ENCODE results near the gene VAMP7.
"Not testable (repeated sequence)": the region's sequence is repeated elsewhere in the genome, so short reads cannot be mapped to it uniquely, and the experiment has no call there.

VAMP7 gene, protein sequence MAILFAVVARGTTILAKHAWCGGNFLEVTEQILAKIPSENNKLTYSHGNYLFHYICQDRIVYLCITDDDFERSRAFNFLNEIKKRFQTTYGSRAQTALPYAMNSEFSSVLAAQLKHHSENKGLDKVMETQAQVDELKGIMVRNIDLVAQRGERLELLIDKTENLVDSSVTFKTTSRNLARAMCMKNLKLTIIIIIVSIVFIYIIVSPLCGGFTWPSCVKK

DNA sequence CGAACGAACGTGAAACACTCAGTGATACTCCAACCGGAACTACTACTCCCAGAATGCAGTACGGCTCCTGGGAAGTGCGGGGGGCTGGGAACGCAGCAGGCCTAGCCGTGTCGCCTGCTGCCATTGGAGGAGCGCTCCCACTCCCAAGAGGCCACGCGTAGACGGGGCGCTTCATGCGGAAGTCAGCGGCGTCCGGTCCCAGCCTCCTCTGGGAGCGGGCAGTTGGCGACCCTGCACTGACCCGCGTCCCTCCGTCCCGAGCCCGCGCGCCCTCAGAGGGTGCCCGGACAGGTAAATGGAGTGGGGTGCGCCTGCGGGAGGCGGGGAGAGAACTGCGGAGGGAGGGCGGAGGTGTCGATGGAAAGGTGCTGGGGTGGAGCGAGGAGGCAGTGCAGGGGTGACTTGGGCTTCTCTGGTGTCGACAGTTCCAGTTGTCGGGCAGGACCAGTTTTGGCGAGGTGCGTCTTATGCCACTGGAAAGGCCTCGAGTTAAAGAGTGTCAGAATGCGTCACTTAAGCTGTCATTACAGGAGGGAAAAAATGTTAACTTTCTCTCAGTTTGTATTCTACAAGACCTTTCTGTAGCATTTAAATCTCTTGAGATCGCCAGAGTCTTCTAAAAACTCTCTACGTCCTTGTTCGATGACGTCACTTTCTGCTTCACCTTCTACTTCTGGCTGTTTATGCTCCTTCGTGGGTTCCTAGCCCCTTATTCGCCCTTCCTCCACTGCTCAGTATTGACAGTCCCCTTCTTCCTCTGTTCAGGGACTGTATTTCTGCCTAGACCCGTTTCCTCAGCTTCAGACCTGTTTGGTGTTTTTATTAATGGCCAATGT lies at the start of gene VAMP7:
VAMP7 (plus strand) TSS at position 188 of the 836 bp plus-strand sequence. CDS start 8,122 bp downstream, outside the sequence.
- TF ChIP-seq, protein P1, sequence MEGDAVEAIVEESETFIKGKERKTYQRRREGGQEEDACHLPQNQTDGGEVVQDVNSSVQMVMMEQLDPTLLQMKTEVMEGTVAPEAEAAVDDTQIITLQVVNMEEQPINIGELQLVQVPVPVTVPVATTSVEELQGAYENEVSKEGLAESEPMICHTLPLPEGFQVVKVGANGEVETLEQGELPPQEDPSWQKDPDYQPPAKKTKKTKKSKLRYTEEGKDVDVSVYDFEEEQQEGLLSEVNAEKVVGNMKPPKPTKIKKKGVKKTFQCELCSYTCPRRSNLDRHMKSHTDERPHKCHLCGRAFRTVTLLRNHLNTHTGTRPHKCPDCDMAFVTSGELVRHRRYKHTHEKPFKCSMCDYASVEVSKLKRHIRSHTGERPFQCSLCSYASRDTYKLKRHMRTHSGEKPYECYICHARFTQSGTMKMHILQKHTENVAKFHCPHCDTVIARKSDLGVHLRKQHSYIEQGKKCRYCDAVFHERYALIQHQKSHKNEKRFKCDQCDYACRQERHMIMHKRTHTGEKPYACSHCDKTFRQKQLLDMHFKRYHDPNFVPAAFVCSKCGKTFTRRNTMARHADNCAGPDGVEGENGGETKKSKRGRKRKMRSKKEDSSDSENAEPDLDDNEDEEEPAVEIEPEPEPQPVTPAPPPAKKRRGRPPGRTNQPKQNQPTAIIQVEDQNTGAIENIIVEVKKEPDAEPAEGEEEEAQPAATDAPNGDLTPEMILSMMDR (conservative IDR thresholded peaks at IDR 0.05): no peak
- peak within 1 kb of the TSS; percentile 50 for H3K27ac ChIP-seq

DNA sequence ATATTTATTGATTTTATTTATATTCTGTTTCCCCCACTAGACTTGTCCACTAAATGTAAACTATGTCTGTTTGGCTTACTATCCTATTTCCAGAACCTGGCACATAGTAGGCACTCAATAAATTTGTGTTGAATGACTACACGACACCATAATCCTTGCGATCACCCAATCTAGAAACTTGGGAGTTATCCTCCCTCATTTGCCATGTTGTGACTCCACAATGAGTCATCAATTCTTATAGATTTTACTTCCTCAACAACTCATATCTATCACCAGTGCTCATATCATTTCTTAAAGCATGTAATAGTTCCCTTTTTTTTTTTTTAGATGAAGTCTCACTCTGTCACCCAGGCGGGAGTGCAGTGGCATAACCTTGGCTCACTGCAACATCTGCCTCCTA lies 39.9 kb upstream of the VAMP7 start:
- H3K27ac ChIP-seq: no peak overlapping the region
- TF ChIP-seq, protein P1 (conservative IDR thresholded peaks at IDR 0.05): no peak

DNA sequence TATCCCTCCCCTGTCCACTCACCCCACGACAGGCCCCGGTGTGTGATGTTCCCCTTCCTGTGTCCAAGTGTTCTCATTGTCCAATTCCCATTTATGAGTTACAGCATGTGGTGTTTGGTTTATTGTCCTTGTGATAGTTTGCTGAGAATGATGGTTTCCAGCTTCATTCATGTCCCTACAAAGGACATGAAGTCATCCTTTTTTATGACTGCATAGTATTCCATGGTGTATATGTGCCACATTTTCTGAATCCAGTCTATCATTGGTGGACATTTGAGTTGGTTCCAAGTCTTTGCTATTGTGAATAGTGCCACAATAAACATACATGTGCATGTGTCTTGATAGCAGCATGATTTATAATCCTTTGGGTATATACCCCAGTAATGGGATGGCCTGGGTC lies 29.4 kb upstream of the VAMP7 start:
- H3K27ac ChIP-seq: not testable (repeated sequence)

DNA sequence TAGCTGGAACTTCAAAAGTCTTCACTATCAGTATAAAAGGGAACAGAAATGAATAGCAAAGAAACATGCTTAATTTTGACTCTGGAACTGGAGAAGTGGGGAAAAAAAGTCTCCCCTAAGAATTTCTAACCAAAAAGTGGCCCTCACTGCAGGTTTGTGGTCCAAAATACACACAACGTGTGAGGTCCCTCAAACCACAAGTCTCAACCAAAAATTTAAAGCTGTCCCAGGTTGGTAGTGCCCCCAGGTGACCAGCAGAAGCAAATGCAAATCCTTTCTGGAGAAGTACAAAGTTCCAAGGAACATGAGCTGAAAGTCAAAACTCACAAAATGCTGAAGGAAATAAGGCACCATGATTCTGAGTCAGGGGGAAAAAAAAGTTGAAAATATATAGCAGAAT lies 23.6 kb upstream of the VAMP7 start:
- TF ChIP-seq, protein P1 (conservative IDR thresholded peaks at IDR 0.05): peak; percentile 64
- H3K27ac ChIP-seq: no peak overlapping the region

DNA sequence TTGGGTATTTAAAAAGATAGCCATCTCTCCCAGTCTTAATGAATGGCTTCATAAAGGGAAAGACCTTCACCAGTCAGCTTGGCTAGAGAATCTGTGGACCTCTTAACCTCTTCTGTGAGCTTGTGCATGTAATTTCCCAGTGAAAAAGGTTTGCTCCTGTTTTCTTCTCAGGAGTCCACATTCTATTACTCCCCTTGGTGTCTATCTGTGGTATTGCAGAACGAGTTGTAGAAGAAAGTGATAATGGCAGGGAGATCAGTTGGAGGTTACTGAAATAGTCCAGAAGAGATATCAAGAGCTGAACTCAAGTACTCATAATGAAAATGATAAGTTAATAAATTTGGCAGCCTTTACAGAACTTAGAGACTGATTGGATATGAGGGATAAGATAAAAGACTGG lies 16.5 kb upstream of the VAMP7 start:
- TF ChIP-seq, protein P1 (conservative IDR thresholded peaks at IDR 0.05): no peak
- no peak overlapping the region for H3K27ac ChIP-seq

DNA sequence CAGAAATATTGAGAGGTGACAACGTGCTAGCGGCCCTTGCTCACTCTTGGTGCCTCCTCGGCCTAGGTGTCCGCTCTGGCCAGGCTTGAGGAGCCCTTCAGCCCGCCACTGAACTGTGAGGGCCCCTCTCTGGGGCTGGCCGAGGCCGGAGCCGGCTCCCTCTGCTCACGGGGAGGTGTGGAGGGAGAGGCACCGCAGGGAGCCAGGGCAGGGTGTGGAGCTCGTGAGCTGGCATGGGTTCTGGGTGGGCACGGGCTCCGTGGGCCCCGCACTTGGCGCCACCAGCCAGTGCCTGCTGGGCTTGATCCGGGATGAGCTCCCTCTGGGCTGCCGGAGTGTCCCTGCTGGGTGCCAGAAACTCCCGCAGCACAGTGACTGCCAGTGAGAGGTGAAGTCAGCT lies 16.0 kb upstream of the VAMP7 start:
- TF ChIP-seq, protein P1 (conservative IDR thresholded peaks at IDR 0.05): no peak
- H3K27ac ChIP-seq: no peak overlapping the region

DNA sequence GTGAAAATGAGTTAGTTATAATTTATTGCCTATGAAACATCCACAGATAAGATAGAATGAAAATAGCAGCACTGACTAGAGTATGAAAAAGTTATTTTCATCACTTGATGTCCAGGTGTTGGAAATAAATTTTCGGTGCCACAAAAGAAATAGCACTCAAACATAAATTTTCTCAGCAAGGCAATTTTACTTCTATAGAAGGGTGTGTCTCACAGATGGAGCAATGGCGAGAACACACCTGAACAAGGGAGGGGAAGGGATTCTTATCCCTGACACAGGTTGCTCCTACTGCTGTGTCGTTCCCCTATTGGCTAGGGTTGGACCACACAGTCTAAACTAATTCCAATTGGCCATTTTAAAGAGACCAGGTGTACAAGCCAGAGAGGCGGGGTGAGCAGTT lies 13.3 kb upstream of the VAMP7 start:
- TF ChIP-seq, protein P1 (conservative IDR thresholded peaks at IDR 0.05): no peak
- no peak overlapping the region for H3K27ac ChIP-seq

DNA sequence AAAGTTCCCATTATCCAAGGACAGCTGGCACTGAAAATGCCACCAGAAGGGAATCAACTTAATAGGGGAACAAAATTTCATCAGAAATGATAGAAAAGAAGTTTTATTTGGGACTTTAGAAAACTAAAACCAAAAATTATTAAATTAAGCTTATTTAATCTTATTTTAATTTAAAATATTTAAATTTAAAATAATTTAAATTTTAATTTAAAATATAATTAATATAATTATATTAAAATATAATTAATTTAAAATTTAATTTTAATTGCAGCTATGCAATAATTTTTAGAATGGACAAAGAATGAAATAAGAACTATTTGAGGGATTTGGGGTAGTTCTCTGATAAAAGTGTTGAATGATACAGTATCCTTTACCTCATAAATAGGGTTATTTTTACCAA lies 10.2 kb upstream of the VAMP7 start:
- TF ChIP-seq, protein P1 (conservative IDR thresholded peaks at IDR 0.05): no peak
- peak overlapping the region; percentile 72 for H3K27ac ChIP-seq

All from VCaP (cell line).